ENCODE measurements around the gene CAMTA1.

CAMTA1 gene

GRCh38 chr1:7042322-7043190 lies 257.3 kb downstream of the CAMTA1 start:
- DNase-seq (ENCODE audit: low read depth), result peak; percentile 20
- TF ChIP-seq CTCF (conservative IDR thresholded peaks at IDR 0.05; ENCODE audit: low read depth, low read length), result peak; percentile 67
- no peak overlapping the region for H3K4me3 ChIP-seq (ENCODE audit: low read length)

- DNase-seq (ENCODE audit: low read depth), result no peak
- H3K4me3 ChIP-seq (ENCODE audit: low read length), result no peak overlapping the region
- TF ChIP-seq CTCF (conservative IDR thresholded peaks at IDR 0.05; ENCODE audit: low read depth, low read length), result no peak
Measured at GRCh38 chr1:7043191-7043549, 257.9 kb downstream of the CAMTA1 start.

- no peak for TF ChIP-seq CTCF (conservative IDR thresholded peaks at IDR 0.05; ENCODE audit: low read depth, low read length)
- H3K4me3 ChIP-seq (ENCODE audit: low read length), result no peak overlapping the region
- DNase-seq (ENCODE audit: low read depth), result no peak
Measured at GRCh38 chr1:7043719-7044535, 258.7 kb downstream of the CAMTA1 start.

GRCh38 chr1:7045897-7046296 lies 260.6 kb downstream of the CAMTA1 start:
- no peak for DNase-seq (ENCODE audit: low read depth)
- TF ChIP-seq CTCF (conservative IDR thresholded peaks at IDR 0.05; ENCODE audit: low read depth, low read length), result no peak
- no peak overlapping the region for H3K4me3 ChIP-seq (ENCODE audit: low read length)

GRCh38 chr1:7046314-7046713 lies 261.1 kb downstream of the CAMTA1 start:
- DNase-seq (ENCODE audit: low read depth), result peak; percentile 34
- no peak overlapping the region for H3K4me3 ChIP-seq (ENCODE audit: low read length)
- TF ChIP-seq CTCF (conservative IDR thresholded peaks at IDR 0.05; ENCODE audit: low read depth, low read length), result no peak

GRCh38 chr1:7046891-7047290 lies 261.6 kb downstream of the CAMTA1 start:
- DNase-seq (ENCODE audit: low read depth), result no peak
- no peak overlapping the region for H3K4me3 ChIP-seq (ENCODE audit: low read length)
- TF ChIP-seq CTCF (conservative IDR thresholded peaks at IDR 0.05; ENCODE audit: low read depth, low read length), result no peak

All from retinal pigment epithelial cell (primary cell).